AG04449 (cell line): ENCODE results near the gene TPD52L2.

ENCODE experiments used
- CTCF ChIA-PET: fragments of 350-600 bp; formaldehyde crosslinking; extraction: SDS; loops from one replicate; lab custom pipeline; 2021; ENCODE audit warnings: antibody characterized with exemption; lab: Yijun Ruan, JAX
- POLR2A ChIA-PET: fragments of 400-600, 350-600 bp; formaldehyde crosslinking; extraction: SDS; loops from one replicate; lab custom pipeline; 2020; ENCODE audit warnings: antibody characterized with exemption, inconsistent platforms; lab: Yijun Ruan, JAX
- DNase-seq: peaks from one replicate; pipeline ENCODE4 v3.0.0-alpha.2; 2010; ENCODE audit warnings: low read depth, low spot score
- H3K4me3 ChIP-seq: 2 replicates; pipeline ENCODE4 v1.5.1; 2011; ENCODE audit warnings: low read depth, mild to moderate bottlenecking, control low read depth, low read length
- CTCF ChIP-seq: IDR thresholded peaks from one replicate; pipeline ENCODE4 v1.5.1; 2011; ENCODE audit warnings: mild to moderate bottlenecking, moderate library complexity, low read length, control low read depth, inconsistent platforms; ENCODE audit not compliant: insufficient read depth; ENCODE audit errors: missing control alignments

Gene TPD52L2

GRCh38 chr20:63829603-63829944 lies 35.5 kb upstream of the TPD52L2 start:
- POLR2A ChIA-PET, result no interaction called here
- CTCF ChIA-PET, result no interaction called here

DNA sequence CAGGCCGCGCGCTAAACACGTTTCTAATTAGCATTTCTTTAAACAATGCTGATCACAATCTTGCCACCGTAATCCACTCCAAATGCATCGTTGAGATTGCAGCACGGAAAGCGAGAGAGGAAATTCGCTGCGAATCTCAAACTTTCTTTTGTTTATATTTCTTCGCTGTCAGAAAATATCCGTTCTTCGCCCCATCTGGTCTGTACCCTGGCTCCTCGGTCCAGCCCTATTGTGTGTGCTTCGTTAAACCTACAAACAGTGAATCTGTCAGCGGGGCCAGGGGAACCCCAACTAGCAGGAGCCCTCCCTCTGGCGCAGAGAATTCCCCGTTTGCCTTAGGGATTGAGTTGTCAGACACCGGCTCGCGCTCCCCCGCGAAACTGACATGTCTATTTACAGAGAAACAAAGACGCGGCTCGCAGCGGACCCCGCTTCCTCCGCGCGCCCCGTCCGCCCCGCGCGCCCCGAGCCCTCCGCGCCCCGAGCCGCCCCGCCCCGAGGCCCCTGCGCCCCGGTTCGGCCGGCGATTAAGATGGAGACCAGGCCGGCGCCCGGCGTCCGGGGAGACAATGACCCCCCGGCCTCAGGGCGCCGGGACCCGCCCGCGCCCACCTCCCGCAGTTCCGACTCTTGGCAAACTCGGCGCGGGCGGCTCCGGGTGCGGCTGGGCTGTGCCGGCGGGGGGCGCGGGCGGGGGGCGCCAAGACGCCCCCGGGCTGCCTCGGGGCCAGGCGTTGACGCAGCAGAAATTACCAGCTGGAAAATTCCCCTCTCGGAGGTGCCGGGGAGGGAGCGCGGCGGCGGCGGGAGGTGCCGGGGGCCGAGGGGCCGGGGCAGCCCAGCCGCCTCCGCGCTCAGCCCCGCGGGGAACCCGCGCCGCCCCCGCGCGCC lies 34.9 kb upstream of the TPD52L2 start:
- ChIA-PET CTCF (interaction anchor here (0.6 kb wide), 1 partner anchor 231 kb away, joined by 3 read pairs; no protein-coding TSS in a partner anchor), POLR2A (no interaction called here)
- peak overlapping the region; percentile 43 for H3K4me3 ChIP-seq
- TF ChIP-seq CTCF, result no peak
- no peak for DNase-seq

More at GRCh38 chr20:63829603-63829944, 35.5 kb upstream of the TPD52L2 start:
- H3K4me3 ChIP-seq, result peak overlapping the region; percentile 43
- no peak for DNase-seq
- TF ChIP-seq CTCF, result no peak

GRCh38 chr20:63830841-63831588 lies 34.1 kb upstream of the TPD52L2 start, which contains the start of gene ZBTB46:
Gene ZBTB46, minus strand, starts transcription at chr20:63831264. Its CDS starts 40,507 bp downstream, at chr20:63790757.
- ChIA-PET CTCF (interaction anchor here (0.6 kb wide), 1 partner anchor 230 kb away, joined by 3 read pairs; no protein-coding TSS in a partner anchor), POLR2A (no interaction called here)
- H3K4me3 ChIP-seq, result peak within 1 kb of the TSS; percentile 48
- no peak for TF ChIP-seq CTCF
- no peak for DNase-seq

DNA sequence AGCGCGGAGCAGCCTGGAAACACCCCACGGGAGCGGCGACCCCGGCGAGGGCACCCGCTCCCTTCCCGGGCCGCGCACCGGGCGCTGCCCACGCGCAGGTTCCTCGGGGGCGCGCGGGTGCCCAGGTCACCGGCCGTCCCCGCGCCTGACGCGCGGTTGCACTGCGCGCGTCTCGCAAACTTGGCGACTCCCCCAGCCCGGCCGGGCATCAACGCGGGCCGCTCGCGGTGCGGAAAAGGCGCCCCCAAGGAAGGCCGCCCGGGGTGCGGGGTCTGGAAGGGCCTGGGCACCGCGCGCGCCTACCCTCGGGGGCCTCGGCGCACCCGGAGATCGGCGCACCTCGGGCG lies 33.5 kb upstream of the TPD52L2 start:
- no peak for DNase-seq
- ChIA-PET CTCF (no interaction called here), POLR2A (no interaction called here)
- peak overlapping the region; percentile 48 for H3K4me3 ChIP-seq
- TF ChIP-seq CTCF, result no peak

DNA sequence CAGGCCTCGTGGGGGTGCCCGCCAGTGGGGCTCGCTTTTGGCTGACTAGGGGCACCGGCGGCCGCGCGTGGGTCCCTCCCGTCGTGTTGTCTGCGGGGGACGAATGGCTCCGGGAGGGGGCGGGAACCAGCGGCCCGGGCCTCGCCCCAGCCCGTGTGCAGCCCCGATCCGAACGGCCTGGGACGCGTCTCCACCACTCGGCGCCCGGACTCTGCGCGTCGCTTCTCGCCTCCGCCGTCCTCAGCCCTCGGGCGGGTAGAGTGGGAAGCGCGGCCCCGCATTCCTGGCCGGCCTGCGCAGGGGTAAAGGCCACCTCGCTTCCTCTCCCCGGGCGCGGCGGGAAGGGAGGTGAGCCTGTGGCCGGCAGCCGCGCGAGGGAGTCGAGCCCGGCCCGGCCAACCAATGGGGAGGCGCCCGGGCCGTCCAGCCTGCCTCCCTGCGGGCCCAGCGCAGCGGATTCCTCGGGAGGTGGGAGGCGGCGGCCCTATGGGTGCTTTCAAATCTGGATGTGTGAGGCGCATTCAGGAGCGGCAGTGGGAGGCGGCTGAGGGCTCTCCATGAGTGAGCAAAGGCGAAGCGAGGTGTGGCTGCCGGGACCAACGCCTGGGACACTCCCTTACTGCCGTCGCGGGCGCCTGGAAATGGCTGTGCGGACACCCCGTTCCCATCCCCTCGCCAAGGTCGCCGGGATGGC lies 32.9 kb upstream of the TPD52L2 start:
- no peak for DNase-seq
- TF ChIP-seq CTCF, result no peak
- POLR2A ChIA-PET, result no interaction called here
- CTCF ChIA-PET, result no interaction called here
- no peak overlapping the region; the same call in 1 of the 2 replicates for H3K4me3 ChIP-seq
